Spleen (tissue), 11 donors: ENCODE results near the gene CNIH2. TPM values are rescaled to one million over a fixed set of nuclear protein-coding genes. Genes with fewer than 3 reads are reported as not detected.

Source experiments
- DNase-seq: peaks from one replicate; pipeline ENCODE4 v3.0.0-alpha.2; 2020
- H3K27ac ChIP-seq, 8 donors: fragments of 200-600 bp; sonication (generic) in 7 of 8; 1 replicate in 4 of 8; 2 replicates in 4 of 8; pipeline versions ENCODE4 v1.5.0 to v1.8.0; 2016 to 2021; ENCODE audit warnings: inconsistent platforms in 4 of 8, mild to moderate bottlenecking in 4 of 8, moderate library complexity in 1 of 8
- H3K27me3 ChIP-seq, 7 donors: fragments of 200-600 bp; sonication (generic) in 6 of 7; replicated peaks in 1 of 7; 1 replicate in 4 of 7; 2 replicates in 3 of 7; pipeline versions ENCODE4 v1.5.0 to v1.8.0; 2016 to 2021; ENCODE audit warnings: inconsistent platforms in 3 of 7, mild to moderate bottlenecking in 1 of 7
- H3K36me3 ChIP-seq, 6 donors: fragments of 200-600 bp; sonication (generic) in 5 of 6; 1 replicate in 4 of 6; 2 replicates in 2 of 6; pipeline versions ENCODE4 v1.5.0 to v1.8.0; 2016 to 2021; ENCODE audit warnings: inconsistent platforms in 2 of 6
- H3K4me1 ChIP-seq, 6 donors: fragments of 200-600 bp; sonication (generic) in 5 of 6; 1 replicate in 3 of 6; 2 replicates in 3 of 6; pipeline versions ENCODE4 v1.5.0 to v1.8.0; 2016 to 2021; ENCODE audit warnings: inconsistent platforms in 3 of 6
- H3K4me3 ChIP-seq, 8 donors: fragments of 200-600 bp; sonication (generic) in 7 of 8; 1 replicate in 4 of 8; 2 replicates in 4 of 8; pipeline versions ENCODE4 v1.5.0 to v1.8.0; 2016 to 2021; ENCODE audit warnings: inconsistent platforms in 4 of 8, mild to moderate bottlenecking in 4 of 8, moderate library complexity in 2 of 8
- H3K9me3 ChIP-seq, 8 donors: fragments of 200-600 bp; sonication (generic) in 7 of 8; 1 replicate in 4 of 8; 2 replicates in 4 of 8; pipeline versions ENCODE4 v1.5.0 to v1.8.0; 2016 to 2021; ENCODE audit warnings: inconsistent platforms in 4 of 8
- POLR2A ChIP-seq, 3 donors: fragments of 450-650 bp; IDR thresholded peaks; one replicate each; pipeline ENCODE4 v1.5.1; 2017; ENCODE audit warnings: antibody characterized with exemption in 3 of 3, mild to moderate bottlenecking in 1 of 3
- POLR2AphosphoS5 ChIP-seq, 3 donors: sonication (generic); formaldehyde crosslinking; IDR thresholded peaks; one replicate each; pipeline ENCODE4 v1.5.1; 2017; ENCODE audit warnings: antibody characterized with exemption in 3 of 3
- WGBS, 5 donors: extraction: QIAGEN DNeasy Blood & Tissue Kit in 3 of 5; methylation state at CpG; one replicate each; pipeline versions ENCODE4 v1.1.5 to v1.1.7; 2013 to 2018; 5-methylcytosine and 5-hydroxymethylcytosine counted together
- intact Hi-C: fragments of 100-400 bp; cut with DNase I; formaldehyde crosslinking; loops from one replicate; pipeline ENCODE4 v1.15.0; 2023; ENCODE audit warnings: low total_unique reads
- polyA plus RNA-seq, 3 donors: library from polyadenylated mRNA; stranded (reverse); fragments of 200-250 nt; gene quantifications; one replicate each; pipeline ENCODE4 v1.2.1, GENCODE V29; 2013
- total RNA-seq, 7 donors: library from RNA; depleted of rRNA in 3 of 7; stranded (reverse); fragments of >200 nt in 3 of 7; fragmentation: NEBNext Ultra II Directional in 4 of 7; extraction: Animal tissue kit (Norgen Biotek cat#: 25700) in 4 of 7; gene quantifications; one replicate each; pipeline versions ENCODE4 v1.1.0 to v1.2.1, GENCODE V29; 2016 to 2021
- TF ChIP-seq, protein P1 (sequence below), 11 experiments: fragments of 200-600 bp in 7 of 11; fragments of 450-650 bp in 4 of 11; sonication (generic) in 4 of 11; IDR thresholded peaks in 8 of 11; conservative IDR thresholded peaks in 3 of 11; 1 replicate in 7 of 11; 2 replicates in 4 of 11; pipeline versions ENCODE4 v1.4.0 to v1.8.0; 2016 to 2021; ENCODE audit warnings: antibody characterized with exemption in 11 of 11, inconsistent platforms in 4 of 11, mild to moderate bottlenecking in 1 of 11
- donor health status: healthy with polysubstance abuse.
- donor health status: DM: no; HTN: no; CAD: no; lungs with moderate emphysema.
- donor health status: DM: no; HTN: no; CAD: no.
- donor health status: Bipolar disorder and iron deficiency.
- donor health status: healthy.
- donor health status: DM: no; HTN: no; CAD: no.
- donor health status: DM: yes; HTN: yes; CAD: no.

CNIH2 gene
- total and polyA plus RNA-seq, 10 donors: 0.20 to 1.9 (median 0.77) TPM; not detected in 2

GRCh38 chr11:66287211-66287888 lies 9.4 kb downstream of the CNIH2 start:
- Histone ChIP-seq H3K36me3 (peaks cover 0 to 27% (median 6%) of the 10 kb centered on the region in 6 donors), H3K4me1 (peaks cover 18 to 81% (median 50%) of the 10 kb centered on the region in 6 donors), H3K4me3 (peak overlapping the region in 2 of 8 donors; percentile 85 to 88), H3K27me3 (peaks cover 0 to 24% (median 14%) of the 10 kb centered on the region in 7 donors), H3K27ac (no peak overlapping the region), H3K9me3 (no peaks in the 10 kb centered on the region)
- DNase-seq: no peak
- TF ChIP-seq POLR2A (IDR thresholded peaks at IDR 0.05) (no peak), POLR2AphosphoS5 (IDR thresholded peaks at IDR 0.05) (no peak)
- WGBS, 5 donors: 53 to 76% (median 60%) methylated on average over 10 of the region's 10 CpGs
- intact Hi-C loops: no loop called here

DNA sequence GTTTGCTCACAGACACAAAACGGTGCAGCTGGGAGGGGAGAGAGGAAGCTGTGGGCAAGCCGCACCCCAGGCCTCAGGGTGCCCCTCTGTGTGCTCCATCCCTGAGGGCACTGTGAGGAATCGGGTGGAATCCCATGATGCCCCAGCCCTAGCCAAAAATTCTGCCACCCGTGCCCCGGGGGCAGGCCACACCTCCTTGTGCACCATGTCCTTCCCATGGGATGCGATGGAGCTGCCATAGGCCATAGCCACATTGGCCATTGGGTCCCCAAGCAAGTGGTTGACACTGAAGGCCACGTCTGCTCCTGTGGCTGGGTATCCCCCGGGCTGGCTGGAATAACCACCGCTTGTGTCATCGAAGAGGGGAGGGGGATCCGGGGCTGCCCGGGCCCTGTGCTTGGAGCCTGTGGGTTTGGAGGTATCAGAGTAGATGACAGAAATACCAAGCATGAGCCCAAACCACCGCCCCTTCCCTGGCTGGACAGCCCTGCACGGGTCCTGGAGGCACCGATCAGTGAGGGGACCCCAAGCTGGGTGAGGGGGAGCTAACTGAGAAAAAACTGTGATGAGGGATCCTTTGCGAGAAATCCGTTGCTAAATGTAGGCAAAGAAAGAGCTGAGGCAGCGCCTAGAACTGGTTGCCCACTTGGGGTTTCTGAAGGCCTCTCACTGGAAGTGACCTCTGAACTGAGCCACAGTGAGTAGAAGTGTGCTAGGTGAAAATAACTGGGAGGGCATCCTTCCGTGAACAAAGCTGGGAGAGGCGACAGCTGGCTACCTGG lies 10.1 kb downstream of the CNIH2 start:
- WGBS, 5 donors: 40 to 55% (median 45%) methylated on average over 16 to 20 of the region's 20 CpGs
- Histone ChIP-seq H3K4me3 (peak overlapping the region; percentile 68 to 96 (median 86)), H3K36me3 (peaks cover 0 to 27% (median 6%) of the 10 kb centered on the region in 6 donors), H3K27me3 (peaks cover 0 to 31% (median 22%) of the 10 kb centered on the region in 7 donors), H3K4me1 (peaks cover 18 to 78% (median 44%) of the 10 kb centered on the region in 6 donors), H3K27ac (peak overlapping the region in 7 of 8 donors; percentile 93 to 96 (median 95)), H3K9me3 (no peaks in the 10 kb centered on the region)
- intact Hi-C loops: no loop called here
- DNase-seq: no peak
- TF ChIP-seq, protein P1, sequence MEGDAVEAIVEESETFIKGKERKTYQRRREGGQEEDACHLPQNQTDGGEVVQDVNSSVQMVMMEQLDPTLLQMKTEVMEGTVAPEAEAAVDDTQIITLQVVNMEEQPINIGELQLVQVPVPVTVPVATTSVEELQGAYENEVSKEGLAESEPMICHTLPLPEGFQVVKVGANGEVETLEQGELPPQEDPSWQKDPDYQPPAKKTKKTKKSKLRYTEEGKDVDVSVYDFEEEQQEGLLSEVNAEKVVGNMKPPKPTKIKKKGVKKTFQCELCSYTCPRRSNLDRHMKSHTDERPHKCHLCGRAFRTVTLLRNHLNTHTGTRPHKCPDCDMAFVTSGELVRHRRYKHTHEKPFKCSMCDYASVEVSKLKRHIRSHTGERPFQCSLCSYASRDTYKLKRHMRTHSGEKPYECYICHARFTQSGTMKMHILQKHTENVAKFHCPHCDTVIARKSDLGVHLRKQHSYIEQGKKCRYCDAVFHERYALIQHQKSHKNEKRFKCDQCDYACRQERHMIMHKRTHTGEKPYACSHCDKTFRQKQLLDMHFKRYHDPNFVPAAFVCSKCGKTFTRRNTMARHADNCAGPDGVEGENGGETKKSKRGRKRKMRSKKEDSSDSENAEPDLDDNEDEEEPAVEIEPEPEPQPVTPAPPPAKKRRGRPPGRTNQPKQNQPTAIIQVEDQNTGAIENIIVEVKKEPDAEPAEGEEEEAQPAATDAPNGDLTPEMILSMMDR (IDR thresholded peaks at IDR 0.05 in 8 of 11, conservative IDR thresholded peaks at IDR 0.05 in 3 of 11): no peak
- peak in 1 of 3 donors; percentile 7 for TF ChIP-seq POLR2AphosphoS5 (IDR thresholded peaks at IDR 0.05)

DNA sequence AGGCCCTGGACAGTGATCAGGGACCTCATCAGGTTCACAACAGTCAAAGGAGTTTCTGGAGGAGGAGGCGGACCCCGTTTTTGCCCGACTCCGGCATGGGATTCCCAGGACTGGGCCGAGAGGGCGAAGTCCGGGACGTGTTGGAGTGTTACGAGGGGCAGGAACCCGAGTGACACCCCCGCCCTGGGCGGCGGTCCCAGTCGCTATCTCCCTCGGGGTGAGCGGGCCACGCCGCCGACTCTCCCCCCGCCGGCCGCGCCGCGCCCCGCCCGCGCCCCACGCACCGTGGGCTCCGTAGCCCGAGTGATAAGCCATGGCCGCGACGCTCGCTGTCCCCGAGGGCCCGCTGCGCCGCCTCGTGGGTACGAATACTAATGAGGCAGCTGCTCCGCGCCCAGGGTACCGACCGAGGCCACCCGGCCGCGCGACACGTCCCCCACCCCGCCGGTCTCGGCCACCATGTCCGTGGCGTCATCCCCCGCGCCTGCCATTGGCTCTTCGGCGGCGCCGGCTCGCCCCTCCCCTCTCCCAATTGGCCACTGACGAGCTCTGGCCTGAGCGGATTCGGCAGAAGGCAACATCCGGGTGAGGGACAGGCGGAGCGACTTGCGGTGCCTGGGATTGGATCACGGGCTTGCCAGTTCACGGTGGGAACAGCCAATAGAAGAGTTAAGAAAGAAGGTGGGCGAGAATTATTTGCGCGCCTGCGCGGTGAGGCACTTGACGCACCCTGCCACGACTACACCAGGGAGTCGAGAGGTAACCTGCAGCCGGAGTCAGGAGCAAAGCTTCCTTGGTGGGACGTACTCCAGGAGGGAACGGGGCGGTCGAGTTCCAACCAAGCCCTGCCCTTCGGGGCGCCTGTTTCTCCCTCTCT lies 10.9 kb downstream of the CNIH2 start, which contains the start of gene YIF1A:
Gene YIF1A (minus strand): TSS at position 473 of the 877 bp plus-strand sequence. CDS start 158 bp downstream, at position 315.
- intact Hi-C loops: no loop called here
- Histone ChIP-seq H3K36me3 (peaks cover 0 to 23% (median 6%) of the 10 kb centered on the region in 6 donors), H3K9me3 (no peaks in the 10 kb centered on the region), H3K4me3 (peak within 1 kb of the TSS; percentile 68 to 96 (median 86)), H3K27ac (peak within 1 kb of the TSS; percentile 93 to 96 (median 95)), H3K27me3 (peaks cover 0 to 39% (median 27%) of the 10 kb centered on the region in 7 donors), H3K4me1 (peaks cover 18 to 70% (median 42%) of the 10 kb centered on the region in 6 donors)
- 0 to 1% (median 0%) methylated on average over 24 to 87 of the region's 87 CpGs for WGBS, 5 donors
- TF ChIP-seq, protein P1 (IDR thresholded peaks at IDR 0.05 in 8 of 11, conservative IDR thresholded peaks at IDR 0.05 in 3 of 11): peak in 5 of 11 experiments; percentile 9 to 51 (median 32)
- TF ChIP-seq POLR2A (IDR thresholded peaks at IDR 0.05): peak in 2 of 3 donors; percentile 60 to 83
- TF ChIP-seq POLR2AphosphoS5 (IDR thresholded peaks at IDR 0.05): peak; percentile 97 to 98 (median 98)
- peak; percentile 99 for DNase-seq
